Skeletal muscle satellite cell (primary cell): ENCODE data around the gene NEBL. TPM values are rescaled to one million over a fixed set of nuclear protein-coding genes. Genes with fewer than 3 reads are reported as not detected.
"Not testable (repeated sequence)": the region's sequence is repeated elsewhere in the genome, so short reads cannot be mapped to it uniquely, and the experiment has no call there.

Experiments
- H3K27me3 ChIP-seq: 2 replicates; pipeline ENCODE4 v1.7.0; 2013; ENCODE audit warnings: low read length; ENCODE audit not compliant: control insufficient read depth, insufficient read depth
- H3K36me3 ChIP-seq: 2 replicates; pipeline ENCODE4 v1.7.0; 2013; ENCODE audit warnings: mild to moderate bottlenecking, control low read depth, low read length; ENCODE audit not compliant: insufficient read depth
- H3K4me1 ChIP-seq: 2 replicates; pipeline ENCODE4 v1.7.0; 2013; ENCODE audit warnings: low read length; ENCODE audit not compliant: control insufficient read depth, insufficient read depth
- H3K4me2 ChIP-seq: 2 replicates; pipeline ENCODE4 v1.7.0; 2013; ENCODE audit warnings: mild to moderate bottlenecking, low read length
- H3K4me3 ChIP-seq: 2 replicates; pipeline ENCODE4 v1.7.0; 2013; ENCODE audit warnings: low read length
- H3K9ac ChIP-seq: 2 replicates; pipeline ENCODE4 v1.7.0; 2013; ENCODE audit warnings: mild to moderate bottlenecking, low read depth, low read length, moderate library complexity
- H3K9me3 ChIP-seq: replicated peaks from 2 replicates; pipeline ENCODE4 v1.7.0; 2013; ENCODE audit warnings: mild to moderate bottlenecking, control low read depth, low read length
- total RNA-seq: library from RNA; depleted of rRNA; stranded (reverse); fragments of >200 nt; gene quantifications from 2 replicates; pipeline ENCODE4 v1.2.3, GENCODE V29; 2012; rRNA removed

Gene NEBL
- 3.5 and 11.4 TPM in 2 replicates for total RNA-seq

DNA sequence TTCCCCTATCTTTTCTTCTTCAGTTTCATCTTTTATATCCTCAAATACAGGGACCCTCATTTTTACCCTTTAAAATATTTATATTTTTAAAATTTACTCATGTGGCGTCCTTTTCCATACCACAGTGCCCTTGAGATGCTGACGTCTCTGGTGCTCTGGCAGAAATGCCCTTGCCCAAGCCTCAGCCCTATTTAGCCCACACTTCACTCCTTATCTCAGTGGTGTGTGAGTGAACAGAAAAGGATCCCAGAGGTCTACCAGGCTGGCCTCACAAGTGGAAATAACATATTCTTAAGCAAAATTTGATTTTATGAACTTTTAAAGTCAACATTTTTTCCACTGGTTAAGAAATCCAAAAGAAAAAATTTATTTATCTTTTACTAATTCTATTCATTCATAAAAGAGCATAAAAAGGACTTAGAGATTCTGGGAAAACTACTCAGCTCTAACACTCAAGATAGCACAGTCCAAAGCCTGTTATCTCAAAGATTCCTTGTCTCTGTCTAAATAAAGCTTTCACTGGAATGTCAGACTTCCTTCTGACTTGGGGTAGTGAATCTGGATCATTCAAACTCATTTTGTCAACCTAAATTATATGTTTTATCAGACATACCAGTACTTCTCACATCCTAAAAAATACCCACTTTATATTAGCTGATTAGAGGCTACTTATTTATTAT is at the start of gene NEBL:
TSS of gene NEBL (minus strand) at position 166 of the 680 bp plus-strand sequence. CDS start at position 60, 106 bp downstream.
- H3K4me1 ChIP-seq = no peaks in the 10 kb centered on the region
- H3K9me3 ChIP-seq = no peaks in the 10 kb centered on the region
- H3K4me3 ChIP-seq = no peak within 1 kb of the TSS
- H3K36me3 ChIP-seq = no peaks in the 10 kb centered on the region
- H3K4me2 ChIP-seq = no peak within 1 kb of the TSS
- H3K9ac ChIP-seq = no peak within 1 kb of the TSS
- no peaks in the 10 kb centered on the region for H3K27me3 ChIP-seq

DNA sequence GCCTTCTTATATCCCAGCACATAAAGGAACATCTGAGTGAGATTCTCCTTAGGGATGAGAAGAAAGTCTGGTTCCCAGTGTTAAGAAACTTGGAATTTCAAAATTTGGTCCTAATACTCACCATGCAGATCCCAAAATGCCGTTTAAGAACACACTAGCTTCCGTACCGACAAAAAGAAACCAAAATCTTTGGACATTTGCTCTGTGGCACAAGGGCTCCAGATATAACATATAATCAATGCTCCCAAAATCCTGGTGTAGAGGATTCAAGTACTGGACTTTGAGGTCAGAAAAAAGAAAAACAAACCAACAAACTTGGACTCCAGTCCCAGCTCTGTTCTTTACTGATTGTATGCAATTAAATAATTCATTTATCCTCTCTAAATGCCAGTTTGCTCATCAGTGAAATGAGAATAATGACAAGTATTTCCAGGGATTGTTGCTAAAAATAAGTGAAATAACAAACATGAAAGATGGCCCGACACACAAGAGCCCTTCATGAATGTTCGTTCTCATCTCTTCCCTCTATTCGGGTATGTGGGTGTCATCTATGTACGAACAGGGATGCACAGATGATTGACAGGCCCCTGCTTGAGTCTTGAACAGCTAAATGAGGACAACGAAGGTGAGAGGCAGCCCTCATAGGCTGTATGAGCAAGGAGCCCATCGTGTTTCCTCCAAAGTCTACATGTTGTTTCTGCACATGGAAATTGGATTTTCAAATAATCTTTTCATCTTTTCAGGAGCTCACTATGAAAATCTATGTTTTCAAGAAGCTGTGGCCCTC is 48.6 kb upstream of the NEBL start:
- no peaks in the 10 kb centered on the region for H3K36me3 ChIP-seq
- H3K9me3 ChIP-seq = no peaks in the 10 kb centered on the region
- H3K4me2 ChIP-seq = no peak overlapping the region
- H3K4me3 ChIP-seq = no peak overlapping the region
- no peak overlapping the region for H3K9ac ChIP-seq
- no peaks in the 10 kb centered on the region for H3K27me3 ChIP-seq
- H3K4me1 ChIP-seq = no peaks in the 10 kb centered on the region

DNA sequence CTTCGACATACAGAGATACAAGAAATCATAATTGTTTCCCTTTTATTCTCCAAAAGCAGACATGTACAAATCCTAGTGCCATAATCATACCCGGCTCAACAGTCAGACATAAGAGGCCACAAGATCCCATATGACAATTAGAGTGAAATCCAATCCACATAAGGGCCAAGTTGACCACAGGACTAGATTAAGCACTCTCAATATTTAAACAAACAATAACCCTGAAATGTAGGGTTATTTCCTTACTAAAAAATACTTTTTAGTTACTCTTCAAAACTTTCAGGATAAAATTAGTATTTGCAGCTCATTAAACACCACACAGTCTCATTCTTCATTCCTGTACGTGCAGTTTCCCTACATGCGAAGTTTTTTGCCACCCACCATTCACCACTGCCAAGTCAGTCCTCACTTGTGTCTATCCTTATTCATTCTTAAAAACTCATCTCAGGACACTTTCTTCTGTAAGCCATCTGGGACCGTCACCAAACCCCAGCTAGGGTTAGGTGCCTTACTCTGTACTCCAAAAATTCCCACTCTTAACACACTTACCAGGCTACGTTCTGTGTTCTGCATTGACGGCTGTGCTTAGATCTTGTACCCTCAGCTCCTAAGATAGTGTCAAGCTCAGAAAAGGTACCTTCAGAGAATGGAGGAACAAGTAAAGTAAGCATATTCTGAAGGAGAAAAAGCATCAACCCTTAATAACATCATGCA is 47.8 kb upstream of the NEBL start:
- Histone ChIP-seq H3K36me3 (no peaks in the 10 kb centered on the region), H3K9me3 (no peaks in the 10 kb centered on the region), H3K4me1 (no peaks in the 10 kb centered on the region), H3K9ac (no peak overlapping the region), H3K4me3 (no peak overlapping the region), H3K4me2 (no peak overlapping the region), H3K27me3 (no peaks in the 10 kb centered on the region)

DNA sequence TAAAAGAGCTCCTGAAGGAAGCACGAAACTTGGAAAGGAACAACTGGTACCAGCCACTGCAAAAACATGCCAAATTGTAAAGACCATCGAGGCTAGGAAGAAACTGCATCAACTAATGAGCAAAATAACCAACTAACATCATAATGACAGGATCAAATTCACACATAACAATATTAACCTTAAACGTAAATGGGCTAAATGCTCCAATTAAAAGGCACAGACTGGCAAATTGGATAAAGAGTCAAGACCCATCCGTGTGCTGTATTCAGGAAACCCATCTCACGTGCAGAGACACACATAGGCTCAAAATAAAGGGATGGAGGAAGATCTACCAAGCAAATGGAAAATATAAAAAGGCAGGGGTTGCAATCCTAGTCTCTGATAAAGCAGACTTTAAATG is 42.3 kb upstream of the NEBL start:
- H3K27me3 ChIP-seq, H3K4me3 ChIP-seq, H3K9ac ChIP-seq, H3K9me3 ChIP-seq, H3K36me3 ChIP-seq, H3K4me1 ChIP-seq, H3K4me2 ChIP-seq: not testable (repeated sequence)

DNA sequence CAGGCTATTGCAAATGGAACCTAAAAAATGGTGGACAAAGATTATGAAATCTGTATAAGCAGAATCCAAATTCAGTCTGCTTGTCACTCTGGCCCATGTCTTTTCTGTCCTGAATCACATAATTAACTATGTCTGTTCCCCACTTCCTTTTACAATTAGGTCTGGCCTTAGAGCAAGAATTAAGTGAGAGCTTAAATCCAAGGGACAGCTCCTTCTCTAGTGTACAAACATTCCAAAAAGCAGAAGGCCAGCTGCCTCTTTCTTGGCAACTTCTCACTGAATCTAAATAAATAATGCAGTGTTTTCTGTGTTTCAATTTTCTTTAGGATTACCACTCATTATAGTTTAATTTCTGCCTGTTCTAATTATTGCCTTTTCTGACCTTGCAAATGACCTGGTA is 39.3 kb upstream of the NEBL start:
- Histone ChIP-seq H3K36me3 (no peaks in the 10 kb centered on the region), H3K9ac (no peak overlapping the region), H3K27me3 (no peaks in the 10 kb centered on the region), H3K4me2 (no peak overlapping the region), H3K9me3 (no peaks in the 10 kb centered on the region), H3K4me3 (no peak overlapping the region), H3K4me1 (no peaks in the 10 kb centered on the region)

- Histone ChIP-seq H3K9me3 (no peaks in the 10 kb centered on the region), H3K4me2 (no peak overlapping the region), H3K4me1 (no peaks in the 10 kb centered on the region), H3K9ac (no peak overlapping the region), H3K36me3 (no peaks in the 10 kb centered on the region), H3K27me3 (no peaks in the 10 kb centered on the region), H3K4me3 (no peak overlapping the region)
Measured at GRCh38 chr10:20935931-20936330, 38.8 kb upstream of the NEBL start.

- H3K36me3 ChIP-seq = no peaks in the 10 kb centered on the region
- no peak overlapping the region for H3K4me3 ChIP-seq
- H3K4me1 ChIP-seq = no peaks in the 10 kb centered on the region
- H3K4me2 ChIP-seq = no peak overlapping the region
- H3K9ac ChIP-seq = no peak overlapping the region
- H3K27me3 ChIP-seq = no peaks in the 10 kb centered on the region
- no peaks in the 10 kb centered on the region for H3K9me3 ChIP-seq
Measured at GRCh38 chr10:20935301-20935700, 38.2 kb upstream of the NEBL start.

DNA sequence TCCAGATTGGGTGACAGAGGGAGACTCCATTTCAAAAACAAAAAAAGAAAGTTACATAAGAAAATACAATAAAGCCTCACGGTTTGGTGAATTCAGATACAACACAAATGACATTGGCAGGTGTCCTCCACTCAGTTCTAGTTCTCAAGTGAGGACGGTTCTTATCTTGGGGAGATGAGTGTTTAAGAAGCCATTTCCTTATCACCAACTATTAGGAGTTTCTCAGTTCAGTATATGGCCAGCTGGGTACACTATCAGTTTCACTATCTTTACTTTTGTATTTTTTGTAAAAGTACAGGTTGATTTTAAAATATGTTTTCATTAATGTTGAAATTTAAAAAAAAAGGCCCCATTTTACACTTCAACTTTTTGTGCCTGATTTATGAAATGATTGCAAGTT is 36.6 kb upstream of the NEBL start:
- Histone ChIP-seq H3K4me2 (no peak overlapping the region), H3K9ac (no peak overlapping the region), H3K36me3 (no peaks in the 10 kb centered on the region), H3K9me3 (no peaks in the 10 kb centered on the region), H3K4me3 (no peak overlapping the region), H3K4me1 (no peaks in the 10 kb centered on the region), H3K27me3 (no peaks in the 10 kb centered on the region)

GRCh38 chr10:20932606-20933126 is 35.6 kb upstream of the NEBL start:
- Histone ChIP-seq H3K4me2 (no peak overlapping the region), H3K4me1 (no peaks in the 10 kb centered on the region), H3K9ac (no peak overlapping the region), H3K9me3 (no peaks in the 10 kb centered on the region), H3K4me3 (no peak overlapping the region), H3K27me3 (no peaks in the 10 kb centered on the region), H3K36me3 (no peaks in the 10 kb centered on the region)

DNA sequence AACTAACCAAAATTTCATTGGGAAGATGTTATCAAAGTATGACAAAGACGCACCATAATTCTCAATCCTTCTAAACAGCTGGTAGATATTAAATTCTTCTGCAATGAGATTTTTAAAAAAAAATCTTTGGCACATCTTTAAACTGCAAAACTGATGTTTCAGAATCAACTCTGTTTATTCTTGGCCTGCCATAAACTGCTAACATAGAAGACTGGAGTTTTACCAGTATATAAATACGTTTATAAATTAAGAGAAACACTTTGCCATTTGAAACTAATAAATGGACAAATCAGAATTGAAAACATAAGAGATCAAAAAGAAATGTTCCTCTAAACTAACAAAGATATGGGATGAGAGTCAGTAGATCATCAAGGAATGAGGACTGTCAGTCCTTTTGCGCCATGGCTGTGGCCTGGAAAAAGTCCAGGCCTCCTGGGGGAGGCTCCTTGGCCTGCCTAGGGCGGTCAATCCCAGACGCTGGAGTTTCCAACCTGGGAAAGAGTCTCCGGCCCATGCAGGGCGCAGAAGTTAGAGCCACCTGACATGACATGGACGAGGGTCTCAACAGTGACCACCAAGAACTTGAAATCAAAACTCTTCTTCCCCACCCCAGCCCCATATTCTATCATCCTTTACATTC is 34.2 kb upstream of the NEBL start:
- H3K9me3 ChIP-seq = no peaks in the 10 kb centered on the region
- no peak overlapping the region for H3K9ac ChIP-seq
- no peak overlapping the region for H3K4me3 ChIP-seq
- no peaks in the 10 kb centered on the region for H3K27me3 ChIP-seq
- no peaks in the 10 kb centered on the region for H3K4me1 ChIP-seq
- no peak overlapping the region for H3K4me2 ChIP-seq
- no peaks in the 10 kb centered on the region for H3K36me3 ChIP-seq

GRCh38 chr10:20927456-20927855 is 30.3 kb upstream of the NEBL start:
- no peak overlapping the region for H3K4me2 ChIP-seq

More at GRCh38 chr10:20927456-20927855, 30.3 kb upstream of the NEBL start:
- Histone ChIP-seq H3K27me3 (no peaks in the 10 kb centered on the region), H3K9ac (no peak overlapping the region), H3K36me3 (no peaks in the 10 kb centered on the region), H3K9me3 (no peaks in the 10 kb centered on the region), H3K4me1 (no peaks in the 10 kb centered on the region), H3K4me3 (no peak overlapping the region)
